Fibroblast of skin of abdomen (primary cell): ENCODE data around the gene ANOS1.

Source experiments
- DNase-seq: peaks from one replicate; pipeline ENCODE4 v3.0.0-alpha.2; 2013

Gene ANOS1

GRCh38 chrX:8717354-8717753 is 14.6 kb downstream of the ANOS1 start:
- no peak for DNase-seq

GRCh38 chrX:8714164-8714563 is 17.8 kb downstream of the ANOS1 start:
- no peak for DNase-seq

- no peak for DNase-seq
These were observed 20.5 kb downstream of the ANOS1 start for GRCh38 chrX:8711401-8711800.

GRCh38 chrX:8704184-8704583 is 27.8 kb downstream of the ANOS1 start:
- no peak for DNase-seq

GRCh38 chrX:8692871-8693270 is 39.1 kb downstream of the ANOS1 start:
- peak; percentile 36 for DNase-seq

GRCh38 chrX:8689473-8689872 is 42.5 kb downstream of the ANOS1 start:
- DNase-seq, result no peak

GRCh38 chrX:8688776-8689175 is 43.2 kb downstream of the ANOS1 start:
- DNase-seq, result no peak

GRCh38 chrX:8684201-8684965 is 47.6 kb downstream of the ANOS1 start:
- no peak for DNase-seq

- no peak for DNase-seq
These were observed 48.2 kb downstream of the ANOS1 start for GRCh38 chrX:8683687-8684086.

- no peak for DNase-seq
These were observed 52.4 kb downstream of the ANOS1 start for GRCh38 chrX:8679550-8679949.

- DNase-seq, result no peak
These were observed 56.8 kb downstream of the ANOS1 start for GRCh38 chrX:8675006-8675630.

GRCh38 chrX:8673201-8673600 is 58.7 kb downstream of the ANOS1 start:
- no peak for DNase-seq

- no peak for DNase-seq
These were observed 59.8 kb downstream of the ANOS1 start for GRCh38 chrX:8672176-8672575.

GRCh38 chrX:8668813-8669212 is 63.1 kb downstream of the ANOS1 start:
- DNase-seq, result no peak

GRCh38 chrX:8663325-8663724 is 68.6 kb downstream of the ANOS1 start:
- no peak for DNase-seq

GRCh38 chrX:8657883-8658282 is 74.1 kb downstream of the ANOS1 start:
- DNase-seq, result no peak

GRCh38 chrX:8653956-8654355 is 78.0 kb downstream of the ANOS1 start:
- DNase-seq, result no peak

GRCh38 chrX:8649969-8650368 is 82.0 kb downstream of the ANOS1 start:
- DNase-seq, result no peak

GRCh38 chrX:8647176-8647575 is 84.8 kb downstream of the ANOS1 start:
- peak; percentile 4 for DNase-seq

- DNase-seq, result no peak
These were observed 91.9 kb downstream of the ANOS1 start for GRCh38 chrX:8639949-8640475.

- no peak for DNase-seq
These were observed 95.4 kb downstream of the ANOS1 start for GRCh38 chrX:8636497-8636896.

GRCh38 chrX:8635812-8636211 is 96.1 kb downstream of the ANOS1 start:
- DNase-seq, result no peak

- DNase-seq, result peak; percentile 38
These were observed 99.0 kb downstream of the ANOS1 start for GRCh38 chrX:8632924-8633323.

- DNase-seq, result peak; percentile 38
These were observed 102.1 kb downstream of the ANOS1 start for GRCh38 chrX:8629871-8630270.
